HEK293 (cell line): ENCODE data around the gene TADA2B.

Source experiments
- CTCF ChIP-seq: fragments of 450-650 bp; formaldehyde crosslinking; IDR thresholded peaks from 2 replicates; pipeline ENCODE4 v1.5.1; 2016; ENCODE audit warnings: missing biosample characterization, missing genetic modification characterization
- GLI2 ChIP-seq: fragments of 450-650 bp; formaldehyde crosslinking; IDR thresholded peaks from 2 replicates; pipeline ENCODE4; 2017; ENCODE audit warnings: missing biosample characterization, missing genetic modification characterization, low read depth, borderline replicate concordance
- ZNF335 ChIP-seq: fragments of 450-650 bp; formaldehyde crosslinking; conservative IDR thresholded peaks from 2 replicates; pipeline ENCODE4 v1.5.1; 2016; ENCODE audit warnings: missing biosample characterization, missing genetic modification characterization
- ZNF645 ChIP-seq: fragments of 450-650 bp; formaldehyde crosslinking; IDR thresholded peaks from 2 replicates; pipeline ENCODE4; 2016; ENCODE audit warnings: missing biosample characterization, missing genetic modification characterization

GRCh38 chr4:7059662-7060061, 16.5 kb downstream of the TADA2B start:
- no peak for TF ChIP-seq GLI2
- TF ChIP-seq ZNF335 (tag by site-specific recombination) = no peak
- no peak for TF ChIP-seq ZNF645 (tag by site-specific recombination)
- no peak for TF ChIP-seq CTCF
